HG03460 (cell line): ENCODE data around the gene AGBL1.

Experiments
- ATAC-seq: cut with Tn5 transposase; IDR thresholded peaks from one replicate; pipeline ENCODE4 v1.9.1; 2021; ENCODE audit not compliant: unreplicated experiment

AGBL1 gene

DNA sequence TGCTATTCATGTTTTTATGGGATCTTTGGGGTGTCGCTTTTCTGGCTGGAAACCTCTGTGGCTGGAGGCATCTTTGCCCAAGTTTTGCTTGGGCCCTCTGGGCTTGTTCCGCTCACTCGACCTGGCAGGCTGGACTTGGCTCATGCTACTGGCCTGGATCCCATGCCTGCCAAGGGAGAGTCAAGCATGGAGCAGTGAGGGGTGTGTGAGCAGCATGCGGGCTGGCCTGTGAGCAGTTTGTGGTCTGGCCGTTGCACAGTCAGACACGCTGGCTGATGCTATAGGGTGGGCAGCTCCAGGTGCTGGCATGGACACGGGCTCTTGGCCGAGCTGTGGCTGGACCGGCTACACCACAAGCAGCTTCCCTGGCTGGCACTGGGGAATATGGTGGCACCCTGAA is 491.1 kb downstream of the AGBL1 start:
- no peak for ATAC-seq

DNA sequence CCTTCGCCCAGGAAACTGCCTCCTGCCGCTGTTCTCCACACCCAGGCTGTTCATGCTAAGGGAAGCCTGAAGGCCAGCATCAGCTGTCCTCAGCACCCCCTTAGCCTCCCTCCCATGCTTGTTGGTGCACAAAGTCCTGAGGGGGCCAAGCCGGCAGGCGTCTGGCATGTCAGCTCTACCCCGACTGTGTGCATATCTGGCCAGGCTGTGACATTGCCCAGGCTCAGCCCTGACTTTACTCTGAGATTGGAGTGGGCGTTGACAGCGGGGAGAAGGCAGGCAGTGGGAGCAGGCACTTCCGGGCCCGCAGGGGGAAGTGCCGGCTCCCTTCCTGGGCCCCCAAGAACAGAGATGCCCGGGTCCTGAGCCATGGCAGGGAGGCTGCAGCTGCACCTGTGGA is 492.2 kb downstream of the AGBL1 start:
- ATAC-seq = no peak

DNA sequence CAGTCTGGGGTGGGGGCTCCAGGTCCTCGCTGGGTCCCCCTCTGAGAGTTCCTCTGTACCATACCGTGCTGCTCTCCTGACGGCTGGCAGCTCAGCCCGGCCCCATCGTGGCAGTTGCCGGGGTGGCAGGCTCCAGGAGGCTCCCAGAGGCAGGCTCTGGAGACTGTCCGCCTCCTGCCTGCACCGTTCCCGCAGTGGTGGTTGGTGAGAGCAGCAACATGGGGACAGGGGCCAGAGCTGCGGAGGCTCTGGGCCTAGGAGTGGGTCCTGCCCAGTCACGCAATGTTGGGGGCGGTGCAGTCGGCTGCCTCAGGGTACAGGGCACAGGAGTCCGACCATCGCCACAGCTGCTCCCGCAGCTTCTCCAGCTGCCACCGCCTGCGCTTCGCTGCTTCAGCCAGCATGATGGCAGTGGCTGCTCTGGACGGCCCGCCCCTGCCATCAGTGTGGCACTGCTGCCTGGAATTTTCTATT is 492.7 kb downstream of the AGBL1 start:
- no peak for ATAC-seq

DNA sequence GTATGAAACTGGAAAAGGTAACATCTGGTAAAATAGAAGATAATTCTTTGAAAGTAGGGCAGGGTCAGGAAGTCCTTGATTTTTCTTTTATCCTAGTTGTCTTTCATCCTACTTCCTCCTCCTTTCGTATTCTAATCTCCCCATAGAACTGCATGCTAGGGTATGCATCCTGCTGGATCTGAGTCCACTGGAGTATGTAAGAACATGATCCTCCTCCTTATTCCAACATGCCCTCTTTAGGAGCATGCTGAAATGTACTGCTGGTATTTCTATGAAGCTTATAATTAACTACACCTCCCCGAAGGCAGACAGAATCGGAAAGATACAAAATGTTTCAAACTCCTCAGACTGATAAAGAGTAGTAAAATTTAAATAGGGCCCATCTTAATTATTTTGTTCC is 493.8 kb downstream of the AGBL1 start:
- no peak for ATAC-seq

DNA sequence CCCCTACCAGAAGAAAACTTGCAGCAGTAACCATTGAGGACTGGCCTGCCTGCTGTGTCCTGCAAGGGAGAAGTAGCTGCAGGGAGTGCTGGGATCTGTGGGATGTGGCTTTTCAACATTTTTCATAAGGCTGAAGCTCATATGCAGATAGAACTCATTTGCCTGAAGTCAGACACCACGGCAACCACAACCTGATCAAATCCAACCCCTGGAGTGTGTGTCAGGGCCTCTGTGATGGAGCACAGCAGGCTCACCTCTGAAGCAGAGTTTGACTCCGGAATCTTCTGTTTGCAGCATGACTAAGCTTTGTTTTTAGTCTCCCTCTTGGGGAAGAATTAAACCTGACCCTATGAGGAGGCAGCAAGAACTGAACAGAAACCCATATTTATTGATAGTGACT is 508.7 kb downstream of the AGBL1 start:
- no peak for ATAC-seq

DNA sequence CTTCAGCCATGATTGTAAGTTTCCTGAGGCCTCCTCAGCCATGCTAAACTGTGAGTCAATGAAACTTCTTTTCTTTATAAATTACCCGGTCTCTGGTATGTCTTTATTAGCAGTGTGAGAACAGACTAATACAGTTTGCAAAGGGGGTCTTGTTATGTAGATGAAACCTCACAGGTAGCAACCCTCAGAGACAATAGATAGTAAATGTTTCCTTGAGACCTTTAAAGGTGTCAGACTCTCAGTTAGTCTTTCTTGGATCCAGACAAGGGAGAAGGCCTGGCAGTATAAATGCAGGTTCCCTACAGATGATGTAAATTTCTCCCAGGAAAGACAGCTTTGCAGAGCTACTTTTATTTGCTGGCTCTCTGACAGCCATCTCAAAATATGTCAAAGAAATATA is 510.8 kb downstream of the AGBL1 start:
- no peak for ATAC-seq

DNA sequence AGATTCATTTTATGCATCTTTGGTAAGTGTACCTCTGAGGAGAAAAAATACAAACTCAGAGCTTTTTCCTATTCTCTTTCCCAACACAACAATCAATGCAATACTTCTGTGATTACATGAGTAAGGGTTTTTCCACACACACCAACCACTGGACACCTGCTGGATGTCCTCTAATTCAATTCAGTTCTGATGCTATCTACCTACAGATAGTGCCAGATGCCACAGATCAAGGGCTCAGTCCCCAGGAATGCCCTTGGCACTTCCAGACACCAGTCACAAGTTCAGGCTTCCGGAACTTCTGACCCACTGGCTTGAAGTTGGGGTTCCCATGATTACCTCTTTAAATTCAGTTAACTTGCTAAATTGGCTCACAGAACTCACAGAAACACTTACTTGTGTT is 511.5 kb downstream of the AGBL1 start:
- no peak for ATAC-seq

DNA sequence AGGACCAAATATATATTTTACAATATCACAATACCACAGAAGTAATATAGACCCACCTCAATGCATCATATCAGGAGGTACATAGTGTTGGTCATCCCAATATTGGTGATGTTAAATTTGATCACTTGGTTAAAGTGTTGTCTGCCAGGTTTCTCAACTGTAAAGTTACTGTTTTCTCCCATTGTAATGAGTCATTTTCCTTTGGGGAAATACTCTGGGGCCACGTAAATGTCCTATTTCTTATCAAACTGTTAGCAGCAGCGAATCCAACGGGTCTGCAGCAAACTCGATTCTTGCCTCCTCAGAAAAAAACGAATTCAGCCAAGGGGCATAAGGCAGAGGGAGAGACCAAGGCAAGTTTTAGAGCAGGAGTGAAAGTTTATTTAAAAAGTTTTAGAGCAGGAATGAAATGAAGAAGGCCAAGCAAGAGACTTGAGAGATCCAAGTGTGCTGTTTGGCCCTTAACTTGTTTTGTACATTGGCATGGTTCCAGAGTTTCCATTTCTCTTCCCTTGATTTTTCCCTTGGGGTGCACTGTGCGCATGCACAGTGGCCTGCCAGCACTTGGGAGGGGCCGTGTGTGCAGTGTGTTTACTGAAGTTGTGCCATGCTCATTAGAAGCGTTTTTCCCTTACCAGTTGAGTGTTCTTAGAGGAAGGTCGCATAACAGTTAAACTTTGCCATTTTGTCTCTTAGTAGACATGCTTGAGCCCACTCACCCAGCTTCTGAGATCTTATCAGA is 512.5 kb downstream of the AGBL1 start:
- ATAC-seq = no peak

DNA sequence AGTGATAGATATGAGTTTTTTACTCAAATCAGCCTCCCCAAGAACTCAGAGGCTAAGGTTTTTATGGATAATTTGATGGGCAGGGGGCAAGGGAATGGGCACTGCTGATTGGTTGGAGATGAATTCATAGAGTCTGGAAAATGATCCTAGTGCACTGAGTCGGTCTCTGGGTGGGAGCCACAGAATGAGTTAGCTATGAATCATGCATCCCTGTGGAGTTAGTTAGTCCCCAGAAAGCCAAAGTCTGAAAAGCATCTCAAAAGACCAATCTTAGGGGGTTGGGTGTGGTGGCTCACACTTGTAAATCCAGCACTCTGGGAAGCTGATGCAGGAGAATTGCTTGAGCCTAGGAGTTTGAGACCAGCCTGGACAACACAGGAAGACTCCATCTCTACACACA is 516.1 kb downstream of the AGBL1 start:
- no peak for ATAC-seq

DNA sequence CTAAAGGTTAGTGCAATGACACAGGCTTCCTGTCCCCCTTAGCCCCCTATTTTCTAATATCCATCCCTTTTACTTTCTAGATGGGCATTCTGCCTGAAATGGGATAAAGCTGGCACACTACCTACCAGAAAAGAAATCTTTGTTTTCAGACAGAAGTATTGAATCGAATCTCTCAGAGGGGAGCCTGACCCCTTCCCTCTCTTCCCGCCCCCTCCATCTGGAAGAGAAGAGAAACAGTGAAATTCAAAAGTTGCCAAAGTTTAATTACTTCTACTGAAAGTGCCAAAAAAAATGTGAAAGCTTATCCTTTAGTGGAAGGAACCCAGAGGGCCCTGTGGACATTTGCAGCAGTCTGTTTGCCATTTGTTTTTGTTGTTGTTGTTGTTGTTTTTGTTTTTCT is 523.8 kb downstream of the AGBL1 start:
- no peak for ATAC-seq

DNA sequence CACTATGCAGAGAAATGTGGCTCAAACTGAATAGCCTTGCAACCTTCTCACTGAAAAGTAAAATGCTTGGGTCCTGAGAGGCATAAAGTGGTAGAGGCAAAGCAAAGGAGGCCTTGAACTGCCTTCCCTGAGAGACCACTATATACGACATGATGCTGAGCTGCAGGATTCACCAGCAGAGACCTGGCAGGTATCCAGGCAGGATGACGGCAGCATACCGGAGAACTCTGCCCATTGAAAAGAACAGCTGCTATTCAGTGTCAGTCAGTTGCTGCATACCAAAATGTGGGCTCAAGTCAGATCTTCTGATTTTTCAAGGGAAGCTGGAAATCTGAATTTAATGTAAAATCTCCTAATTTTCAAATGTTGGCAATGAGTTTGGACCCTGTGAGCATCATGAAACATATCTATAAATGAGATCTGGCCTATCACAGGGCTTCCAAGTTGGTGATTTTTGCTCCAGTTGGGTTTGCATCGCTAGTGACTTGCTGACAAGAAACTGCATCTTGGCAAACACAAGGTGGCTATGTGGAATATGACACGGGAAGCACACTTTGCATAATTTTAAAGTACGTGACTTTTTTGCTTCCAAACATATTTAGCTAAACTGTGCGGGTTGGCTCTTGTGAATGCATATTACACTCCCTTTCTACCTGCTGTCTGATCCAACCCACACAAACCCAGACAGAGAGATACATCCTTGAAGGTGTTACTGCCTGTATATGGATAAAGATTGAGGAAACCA is 529.0 kb downstream of the AGBL1 start:
- ATAC-seq = no peak

DNA sequence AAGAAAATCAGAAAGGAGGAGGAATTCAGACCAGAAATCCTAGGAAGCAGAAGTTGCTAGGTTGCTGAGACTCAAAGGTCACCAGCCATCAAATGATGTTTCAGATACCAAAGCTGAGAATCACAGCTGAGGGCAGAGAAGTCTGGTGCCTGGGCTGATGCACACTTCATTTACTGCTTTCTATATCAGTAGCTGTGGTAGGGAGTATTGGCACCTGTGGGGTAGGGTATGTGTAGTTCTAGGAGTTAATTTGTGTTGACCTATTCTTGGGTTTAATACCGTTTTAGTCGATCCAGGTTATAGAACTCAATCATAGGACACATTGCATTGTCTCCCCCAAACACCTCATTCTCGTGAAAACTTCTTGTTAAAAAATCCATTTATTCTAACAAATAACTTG is 529.6 kb downstream of the AGBL1 start:
- ATAC-seq = no peak

DNA sequence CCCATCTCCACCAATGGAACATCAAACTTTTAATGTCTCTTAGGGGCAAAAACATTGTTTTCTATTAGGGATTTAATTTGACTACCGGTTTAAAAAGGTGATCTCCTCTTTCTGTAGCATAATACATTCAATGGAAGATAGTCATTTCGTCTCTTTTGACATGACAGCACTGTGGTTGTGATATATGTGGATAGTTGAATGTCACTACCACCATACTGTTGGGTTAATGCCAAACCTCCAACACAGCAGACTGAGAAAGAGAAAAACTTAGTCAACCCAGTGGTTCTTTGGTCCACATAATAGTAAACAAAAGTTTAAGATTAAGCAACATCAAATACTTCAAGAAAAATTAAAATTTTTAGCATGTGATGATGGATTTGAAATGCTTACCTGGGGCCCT is 530.4 kb downstream of the AGBL1 start:
- ATAC-seq = no peak

DNA sequence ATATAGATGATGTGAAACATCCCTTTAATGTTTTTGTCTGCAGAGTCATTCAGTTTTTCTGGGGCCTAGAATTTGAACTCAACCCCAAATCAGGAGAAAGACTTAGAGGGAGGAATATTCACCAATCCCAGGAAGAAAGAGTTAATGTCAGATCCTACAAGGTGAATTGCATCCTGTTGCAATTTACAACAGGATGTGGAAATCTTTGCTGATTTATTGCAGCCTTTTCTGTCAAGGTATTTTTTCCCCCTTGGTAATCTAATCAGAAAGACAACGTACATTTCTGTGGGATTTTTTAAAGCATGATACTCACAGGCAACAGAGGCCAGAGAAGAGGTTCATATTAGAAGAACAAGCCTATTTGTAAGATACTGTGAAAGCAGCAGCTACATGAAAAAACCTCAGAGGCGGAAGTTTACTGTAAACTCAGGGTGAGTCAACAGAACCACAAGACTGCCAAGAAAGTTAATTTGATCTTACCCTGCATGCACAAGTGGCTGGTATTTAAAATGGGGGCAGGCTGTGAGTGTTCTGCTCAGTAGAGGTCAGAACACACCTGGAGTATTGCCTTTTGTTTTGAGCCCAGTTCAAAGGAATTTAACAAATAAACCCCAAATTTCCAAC is 531.9 kb downstream of the AGBL1 start:
- ATAC-seq = no peak

DNA sequence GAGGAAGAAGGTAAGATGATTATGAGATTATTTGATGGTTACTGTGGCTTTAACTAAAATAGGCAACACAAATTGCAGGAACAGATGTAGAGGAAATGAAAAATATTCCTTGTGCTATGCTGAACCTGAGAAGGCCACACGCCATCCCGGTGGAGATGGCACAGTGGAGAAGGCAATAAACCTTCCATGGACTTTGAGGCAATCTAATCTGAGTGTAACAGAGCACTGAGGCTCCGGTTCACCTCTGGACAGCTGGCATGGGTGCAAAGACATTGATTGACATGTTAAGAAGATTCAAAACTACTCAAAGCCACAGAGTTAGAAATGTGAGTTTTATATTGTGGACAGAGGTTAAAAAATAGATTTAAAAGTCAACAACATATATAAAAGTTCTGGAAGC is 535.7 kb downstream of the AGBL1 start:
- ATAC-seq = no peak

DNA sequence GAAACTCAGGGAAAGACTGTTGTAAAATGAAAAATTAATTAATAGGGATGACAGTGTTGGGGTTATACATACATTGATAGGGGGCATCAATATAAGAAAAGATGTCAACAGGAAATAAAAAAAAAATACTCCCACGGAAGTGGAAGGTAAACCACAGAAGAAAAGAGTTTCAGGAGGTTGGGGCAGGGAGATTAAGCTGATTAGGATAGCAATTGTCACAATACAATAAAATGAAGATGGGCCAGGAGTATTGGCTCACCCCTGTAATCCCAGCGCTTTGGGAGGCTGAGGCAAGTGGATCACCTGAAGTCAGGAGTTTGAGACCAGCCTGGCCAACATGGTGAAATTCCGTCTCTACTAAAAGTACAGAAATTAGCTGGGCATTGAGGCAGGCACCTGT is 536.1 kb downstream of the AGBL1 start:
- no peak for ATAC-seq

DNA sequence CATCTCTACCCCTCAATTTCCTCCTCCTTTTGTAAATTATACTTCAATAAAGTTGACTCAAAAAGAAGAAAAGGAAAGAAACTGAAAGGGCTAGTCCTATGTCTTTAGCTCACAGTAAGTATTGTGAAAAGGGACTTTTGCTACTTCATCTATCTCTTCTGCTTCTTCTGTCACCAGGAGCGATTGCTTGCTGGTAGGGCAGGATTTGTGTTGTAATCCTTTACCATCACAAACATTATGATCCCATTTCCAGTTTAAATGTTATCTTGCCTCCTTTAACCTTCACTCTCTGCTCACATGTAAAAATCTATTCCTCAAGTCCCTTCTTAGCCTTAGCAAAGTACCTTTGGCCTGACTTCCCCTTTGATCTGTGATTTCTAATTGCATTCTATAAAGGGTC is 537.1 kb downstream of the AGBL1 start:
- ATAC-seq = no peak

DNA sequence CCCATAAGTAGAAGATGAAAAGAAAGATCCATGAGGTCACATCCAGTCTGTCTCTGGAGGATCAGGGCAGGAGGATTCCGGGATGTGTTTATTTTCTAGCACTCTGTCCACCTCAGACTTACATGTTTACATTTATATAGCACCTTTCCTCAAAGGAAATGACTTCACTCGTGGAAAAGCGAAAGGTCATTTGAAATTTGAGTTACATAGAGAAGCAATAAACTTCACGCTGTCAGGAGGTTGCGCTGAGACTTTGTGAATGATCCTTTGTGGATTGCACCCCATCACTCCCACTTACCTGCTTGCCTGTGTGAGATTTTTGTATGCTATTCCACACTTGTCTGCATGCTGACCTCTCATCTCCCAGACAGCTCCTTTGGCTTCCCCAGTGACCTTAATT is 540.5 kb downstream of the AGBL1 start:
- ATAC-seq = no peak

DNA sequence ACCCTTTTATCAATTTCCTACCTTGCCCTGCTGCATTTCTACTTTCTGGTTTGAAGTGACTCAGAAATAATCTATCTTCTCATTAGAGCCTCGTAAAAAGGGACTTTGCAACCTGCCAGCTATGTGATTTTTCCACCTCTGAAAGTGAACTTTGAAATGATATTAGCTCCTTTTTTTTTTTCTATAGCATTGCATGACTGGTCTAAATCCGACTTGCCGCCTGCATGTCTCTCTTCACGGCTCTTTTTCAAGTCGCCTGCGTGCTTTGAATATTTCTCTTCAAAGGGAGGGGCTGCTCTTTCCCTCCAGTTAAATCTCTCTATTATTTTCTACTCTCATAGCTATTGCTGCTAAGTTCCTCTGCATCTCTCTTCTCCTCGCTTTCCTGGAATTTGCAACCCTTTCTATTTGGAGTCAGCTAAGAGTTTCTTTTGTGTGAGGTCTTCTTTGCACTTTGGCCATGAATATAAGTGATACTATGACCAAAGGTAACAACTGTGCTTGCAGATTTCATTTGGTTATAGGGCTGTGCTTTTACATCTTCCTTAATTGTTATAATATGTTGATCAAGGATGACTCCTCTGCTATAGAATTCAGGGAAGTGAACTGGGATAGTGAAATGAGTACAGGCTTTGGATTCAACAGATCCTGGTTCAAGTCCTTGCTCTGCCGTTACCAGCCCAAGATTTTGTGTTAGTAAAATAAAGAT is 541.1 kb downstream of the AGBL1 start:
- no peak for ATAC-seq

DNA sequence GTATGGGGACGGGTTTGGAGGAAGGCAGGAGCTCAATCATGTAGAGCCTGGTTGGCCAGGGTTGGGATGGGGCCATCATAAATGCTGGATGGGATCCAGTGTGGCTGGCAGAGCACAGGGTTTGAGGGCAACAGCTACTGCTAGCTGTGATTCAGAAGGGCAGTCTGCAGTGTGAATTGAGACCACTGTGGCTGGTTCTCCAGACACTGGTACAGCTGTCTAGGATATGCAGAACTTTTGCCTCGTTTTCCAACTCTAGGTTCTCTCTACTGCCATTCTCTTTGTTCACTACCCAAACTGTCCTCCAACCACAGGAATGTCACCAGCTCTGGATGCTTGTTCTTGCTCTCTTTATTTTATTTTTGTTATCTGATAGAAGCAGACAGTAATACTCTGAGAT is 543.6 kb downstream of the AGBL1 start:
- ATAC-seq = no peak

DNA sequence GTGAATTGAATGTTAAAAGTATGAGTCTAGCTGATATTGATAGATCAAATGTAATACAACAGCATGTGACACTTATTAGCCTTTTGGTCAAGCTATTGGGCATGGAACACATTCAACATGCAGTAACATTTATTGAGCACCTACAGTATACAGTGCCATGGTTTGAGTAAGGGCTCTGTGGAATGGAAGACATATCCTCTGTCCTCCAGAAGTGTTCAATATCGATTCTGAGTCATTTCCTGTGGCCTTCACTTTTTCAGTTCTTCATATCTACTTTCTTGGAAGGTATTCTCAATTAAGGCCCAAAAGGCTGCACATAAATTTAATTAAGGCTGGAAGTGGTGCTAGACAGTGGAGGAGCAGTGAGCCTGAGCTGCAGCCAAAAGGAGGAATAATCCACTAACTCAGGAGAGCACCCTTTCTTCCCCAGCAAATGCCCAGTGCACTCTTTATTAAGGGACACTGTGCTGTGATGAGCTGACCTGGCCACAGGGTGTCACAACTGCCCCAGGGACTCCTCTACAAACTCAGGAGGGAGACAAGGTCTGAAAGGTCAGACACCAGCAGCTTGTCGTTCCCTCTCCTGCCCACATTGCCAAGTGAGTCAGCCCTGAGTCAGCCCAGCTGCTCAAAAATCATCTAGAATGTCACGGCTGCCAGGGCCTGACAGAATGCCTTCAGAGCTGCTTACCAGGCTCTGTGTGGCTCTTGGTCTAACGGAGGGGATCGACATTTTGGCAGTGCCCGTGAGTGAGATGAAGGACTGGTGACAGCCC is 544.8 kb downstream of the AGBL1 start:
- peak; percentile 62 for ATAC-seq
